ENCODE measurements around the gene RAP1GAP.
"Not testable (repeated sequence)": the region's sequence is repeated elsewhere in the genome, so short reads cannot be mapped to it uniquely, and the experiment has no call there.

RAP1GAP gene

GRCh38 chr1:21674957-21675356 is 5.8 kb upstream of the RAP1GAP start:
- no peak for ATAC-seq
- no peak for DNase-seq

- not testable (repeated sequence) for ATAC-seq, DNase-seq
Observed at GRCh38 chr1:21673853-21674252, 4.7 kb upstream of the RAP1GAP start.

GRCh38 chr1:21673277-21673780 is 4.2 kb upstream of the RAP1GAP start:
- ATAC-seq: no peak
- DNase-seq: no peak

GRCh38 chr1:21672478-21673276 is 3.5 kb upstream of the RAP1GAP start:
- ATAC-seq (no peak), DNase-seq (no peak)

GRCh38 chr1:21671915-21672314 is 2.8 kb upstream of the RAP1GAP start:
- DNase-seq: no peak
- no peak for ATAC-seq

- DNase-seq (no peak), ATAC-seq (no peak)
Observed at GRCh38 chr1:21670956-21671902, 2.1 kb upstream of the RAP1GAP start.

- no peak for ATAC-seq
- DNase-seq: no peak
Observed at GRCh38 chr1:21670059-21670881, 1.1 kb upstream of the RAP1GAP start.

GRCh38 chr1:21668951-21669257 is 253 bp downstream of the RAP1GAP start:
- ATAC-seq: no peak
- no peak for DNase-seq

- ATAC-seq: no peak
- no peak for DNase-seq
Observed at GRCh38 chr1:21668232-21668950, 766 bp downstream of the RAP1GAP start.

GRCh38 chr1:21667348-21668231 is 1.6 kb downstream of the RAP1GAP start:
- no peak for ATAC-seq
- DNase-seq: no peak

- DNase-seq (no peak), ATAC-seq (no peak)
Observed at GRCh38 chr1:21666576-21667320, 2.4 kb downstream of the RAP1GAP start.

- ATAC-seq: no peak
- no peak for DNase-seq
Observed at GRCh38 chr1:21665711-21666575, 3.2 kb downstream of the RAP1GAP start.

GRCh38 chr1:21664806-21665588 is 4.2 kb downstream of the RAP1GAP start:
- DNase-seq (peak; percentile 0), ATAC-seq (no peak)

- DNase-seq: peak; percentile 2
- no peak for ATAC-seq
Observed at GRCh38 chr1:21663951-21664805, 5.0 kb downstream of the RAP1GAP start.

GRCh38 chr1:21663248-21663950 is 5.8 kb downstream of the RAP1GAP start:
- ATAC-seq: no peak

More at GRCh38 chr1:21663248-21663950, 5.8 kb downstream of the RAP1GAP start:
- peak; percentile 3 for DNase-seq
